ENCODE data around the gene CALML3. TPM values are rescaled to one million over a fixed set of nuclear protein-coding genes. Genes with fewer than 3 reads are reported as not detected.
"Not testable (repeated sequence)": the region's sequence is repeated elsewhere in the genome, so short reads cannot be mapped to it uniquely, and the experiment has no call there.

Gene CALML3
- total RNA-seq, 1 experiment from 2014 or later = not detected

DNA sequence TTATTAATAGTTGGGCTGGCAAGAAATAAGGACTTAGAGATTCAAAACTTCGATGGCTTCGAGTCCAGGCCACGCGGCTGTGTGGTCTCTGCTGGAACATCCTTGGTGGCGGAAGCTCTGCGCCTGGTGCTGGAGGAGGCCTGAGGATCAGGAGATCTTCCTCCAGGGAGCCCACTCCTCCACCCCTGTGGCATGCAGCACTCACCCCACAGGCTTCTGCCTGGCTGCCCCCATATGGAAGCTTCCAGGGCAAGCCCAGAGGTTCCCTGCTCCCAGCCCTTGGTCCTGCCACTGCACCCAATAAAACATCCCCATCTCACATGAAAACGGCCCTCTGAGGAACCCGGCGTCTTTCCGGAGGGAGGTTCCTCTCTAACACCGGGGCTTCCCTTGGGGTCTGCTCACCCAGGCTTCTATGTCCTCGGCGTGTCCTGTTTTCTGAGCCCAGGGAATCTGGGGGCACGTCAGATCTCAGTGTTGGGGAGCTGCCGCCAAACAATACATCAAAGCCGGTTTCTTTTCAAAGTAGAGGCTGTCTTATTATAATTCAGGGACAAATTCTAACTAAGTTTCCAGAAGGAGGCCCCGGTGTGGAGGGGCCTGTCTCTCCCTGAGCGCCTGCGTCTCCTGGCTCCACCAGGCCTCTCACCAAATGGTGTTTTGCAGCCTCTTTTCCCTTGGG lies 32.4 kb downstream of the CALML3 start:
- Histone ChIP-seq H4K20me1 (ENCODE audit: low read length) (no peaks in the 10 kb centered on the region), H3K4me3 (ENCODE audit: low read length) (no peak overlapping the region), H2AFZ (ENCODE audit: low read length) (no peak overlapping the region), H3K36me3 (ENCODE audit: low read depth, low read length) (no peaks in the 10 kb centered on the region), H3F3A (ENCODE audit: low read length, unreplicated experiment) (no peaks in the 10 kb centered on the region), H3K4me2 (ENCODE audit: low read length) (no peak overlapping the region), H3K9me2 (replicated peaks; ENCODE audit: low read length) (no peaks in the 10 kb centered on the region), H3K27me3 (ENCODE audit: low read length) (no peaks in the 10 kb centered on the region), H3K4me1 (ENCODE audit: insufficient read depth, low read length) (peaks cover 46% of the 10 kb centered on the region), H3K79me2 (ENCODE audit: low read length) (no peaks in the 10 kb centered on the region), H3K9me3 (ENCODE audit: low read length) (no peaks in the 10 kb centered on the region), H3K9ac (ENCODE audit: low read length) (no peak overlapping the region), H3K27ac (ENCODE audit: low read length) (no peak overlapping the region)
- ATAC-seq = no peak
- intact Hi-C loops (cut with micrococcal nuclease) = no loop called here
- ChIA-PET CTCF (no interaction called here), POLR2A (ENCODE audit: unreplicated experiment) (no interaction called here)
- no TSS peak for BruUV-seq (replicated peaks)
- TF ChIP-seq CTCF (conservative IDR thresholded peaks at IDR 0.05; ENCODE audit: low read depth, low read length) (no peak), EZH2 (IDR thresholded peaks at IDR 0.05; ENCODE audit: low read length, unreplicated experiment) (no peak), EZH2phosphoT487 (IDR thresholded peaks at IDR 0.05; ENCODE audit: borderline replicate concordance, low read length) (no peak)
- DNase-seq = no peak

DNA sequence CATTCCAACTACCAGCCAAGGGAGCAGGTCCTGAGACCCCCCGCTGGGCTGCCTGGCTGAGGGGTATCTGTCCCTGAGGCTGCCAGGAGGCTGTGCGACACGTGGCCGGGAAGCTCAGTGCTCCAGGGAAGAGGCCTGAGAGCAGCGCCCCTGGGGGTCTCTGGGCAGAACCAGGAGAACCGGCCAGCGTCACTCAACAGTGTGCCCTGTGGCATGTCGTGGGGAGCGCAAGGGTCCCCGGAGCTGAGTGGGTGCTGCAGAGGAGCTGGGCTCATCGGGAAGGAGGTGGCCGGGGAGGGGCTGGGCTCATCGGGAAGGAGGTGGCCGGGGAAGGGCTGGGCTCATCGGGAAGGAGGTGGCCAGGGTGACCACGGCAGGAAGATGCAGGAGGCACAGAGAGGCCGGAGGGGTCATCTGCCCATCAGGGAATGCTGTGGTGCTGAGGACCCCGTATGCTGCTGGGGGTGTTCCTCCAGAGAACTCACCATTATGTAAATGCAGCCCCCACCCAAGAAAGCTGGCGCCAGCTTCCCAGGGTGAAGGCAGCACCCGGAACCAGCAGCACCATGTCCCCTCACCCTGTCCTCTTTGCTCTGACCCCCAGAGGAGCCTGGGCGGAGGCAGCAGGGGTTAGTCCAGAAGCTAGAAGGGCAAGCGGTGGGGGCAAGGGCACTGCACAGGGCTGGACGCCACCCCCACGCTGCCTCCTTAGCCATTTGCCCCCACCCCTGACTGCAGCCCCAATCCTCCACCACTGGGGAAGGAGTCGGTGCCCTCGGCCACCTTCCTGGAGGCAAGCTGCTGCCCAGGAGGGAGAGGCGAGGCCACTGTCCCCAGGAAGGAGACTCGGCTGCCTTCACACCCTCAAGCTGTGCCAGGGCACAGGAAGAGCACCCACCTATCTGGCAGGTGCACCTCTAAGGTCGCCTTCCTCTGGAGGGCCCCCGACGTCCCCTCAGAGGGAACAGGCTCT lies 33.3 kb downstream of the CALML3 start:
- ATAC-seq = no peak
- CTCF ChIA-PET = no interaction called here
- no peak for TF ChIP-seq EZH2phosphoT487 (IDR thresholded peaks at IDR 0.05; ENCODE audit: borderline replicate concordance, low read length)
- TF ChIP-seq EZH2 (IDR thresholded peaks at IDR 0.05; ENCODE audit: low read length, unreplicated experiment) = no peak
- no peak for TF ChIP-seq CTCF (conservative IDR thresholded peaks at IDR 0.05; ENCODE audit: low read depth, low read length)

GRCh38 chr10:5559022-5559421 lies 34.3 kb downstream of the CALML3 start:
- Histone ChIP-seq H3K27ac (ENCODE audit: low read length) (peak overlapping the region; percentile 99), H3K9ac (ENCODE audit: low read length) (peak overlapping the region; percentile 85), H3K4me1 (ENCODE audit: insufficient read depth, low read length) (peaks cover 40% of the 10 kb centered on the region), H3K4me2 (ENCODE audit: low read length) (peak overlapping the region; percentile 75)
- H3F3A ChIP-seq (ENCODE audit: low read length, unreplicated experiment); H3K9me2 ChIP-seq (replicated peaks; ENCODE audit: low read length); H3K27me3 ChIP-seq (ENCODE audit: low read length); H4K20me1 ChIP-seq (ENCODE audit: low read length); ATAC-seq; H3K4me3 ChIP-seq (ENCODE audit: low read length); DNase-seq; H3K9me3 ChIP-seq (ENCODE audit: low read length); BruUV-seq (replicated peaks); CTCF ChIA-PET; H2AFZ ChIP-seq (ENCODE audit: low read length); H3K36me3 ChIP-seq (ENCODE audit: low read depth, low read length); H3K79me2 ChIP-seq (ENCODE audit: low read length): not testable (repeated sequence)
- intact Hi-C loops (cut with micrococcal nuclease) = loop anchor here (1.0 kb wide), 1 partner anchor 11 kb away; no protein-coding TSS in a partner anchor
- POLR2A ChIA-PET (ENCODE audit: unreplicated experiment) = interaction anchor here (0.6 kb wide), 1 partner anchor 11 kb away, joined by 3 read pairs; no protein-coding TSS in a partner anchor

More for the DNA sequence above, 33.3 kb downstream of the CALML3 start:
- Histone ChIP-seq H3K4me1 (ENCODE audit: insufficient read depth, low read length) (peaks cover 37% of the 10 kb centered on the region), H3K27me3 (ENCODE audit: low read length) (no peaks in the 10 kb centered on the region), H4K20me1 (ENCODE audit: low read length) (no peaks in the 10 kb centered on the region), H3K4me2 (ENCODE audit: low read length) (no peak overlapping the region), H3K9me2 (replicated peaks; ENCODE audit: low read length) (no peaks in the 10 kb centered on the region), H3K27ac (ENCODE audit: low read length) (peak overlapping the region; percentile 99), H2AFZ (ENCODE audit: low read length) (no peak overlapping the region), H3K9ac (ENCODE audit: low read length) (no peak overlapping the region), H3K79me2 (ENCODE audit: low read length) (no peaks in the 10 kb centered on the region), H3K9me3 (ENCODE audit: low read length) (no peaks in the 10 kb centered on the region), H3K36me3 (ENCODE audit: low read depth, low read length) (no peaks in the 10 kb centered on the region), H3K4me3 (ENCODE audit: low read length) (no peak overlapping the region), H3F3A (ENCODE audit: low read length, unreplicated experiment) (no peaks in the 10 kb centered on the region)
- intact Hi-C loops (cut with micrococcal nuclease) = no loop called here
- POLR2A ChIA-PET (ENCODE audit: unreplicated experiment) = no interaction called here
- BruUV-seq (replicated peaks) = no TSS peak
- no peak for DNase-seq

All from PC-3 (cell line).